ENCODE measurements around the gene ZNF500.
"Not testable (repeated sequence)": the region's sequence is repeated elsewhere in the genome, so short reads cannot be mapped to it uniquely, and the experiment has no call there.

Gene ZNF500

GRCh38 chr16:4795181-4795827 is 28.3 kb upstream of the ZNF500 start, which contains the start of gene SMIM22:
SMIM22 (plus strand) TSS chr16:4795369; CDS start chr16:4795735, 366 bp downstream.
- Histone ChIP-seq H3K36me3 (ENCODE audit: insufficient read depth, low read length) (peaks cover 14% of the 10 kb centered on the region), H3K4me1 (ENCODE audit: insufficient read depth, low read length) (peaks cover 2% of the 10 kb centered on the region), H3K9me3 (ENCODE audit: low read length) (no peaks in the 10 kb centered on the region), H3K9ac (ENCODE audit: low read length) (no peak within 1 kb of the TSS), H3K4me3 (ENCODE audit: low read depth in 1 of 2, low read length in 2 of 2) (no peak within 1 kb of the TSS), H3K27me3 (ENCODE audit: control insufficient read depth in 1 of 2, insufficient read depth in 2 of 2, low read length in 2 of 2) (no peaks in the 10 kb centered on the region), H3K27ac (ENCODE audit: low read depth, low read length) (no peak within 1 kb of the TSS)

- H3K36me3 ChIP-seq (ENCODE audit: insufficient read depth, low read length) = no peaks in the 10 kb centered on the region
- no peak overlapping the region for H3K27ac ChIP-seq (ENCODE audit: low read depth, low read length)
- H3K9ac ChIP-seq (ENCODE audit: low read length) = no peak overlapping the region
- no peaks in the 10 kb centered on the region for H3K27me3 ChIP-seq (ENCODE audit: control insufficient read depth in 1 of 2, insufficient read depth in 2 of 2, low read length in 2 of 2)
- no peaks in the 10 kb centered on the region for H3K9me3 ChIP-seq (ENCODE audit: low read length)
- H3K4me3 ChIP-seq (ENCODE audit: low read depth in 1 of 2, low read length in 2 of 2) = no peak overlapping the region
- no peaks in the 10 kb centered on the region for H3K4me1 ChIP-seq (ENCODE audit: insufficient read depth, low read length)
Measured at GRCh38 chr16:4792951-4793513, 26.1 kb upstream of the ZNF500 start.

GRCh38 chr16:4790871-4791270 is 23.9 kb upstream of the ZNF500 start:
- Histone ChIP-seq H3K4me3 (ENCODE audit: low read depth in 1 of 2, low read length in 2 of 2) (no peak overlapping the region), H3K4me1 (ENCODE audit: insufficient read depth, low read length) (no peaks in the 10 kb centered on the region), H3K36me3 (ENCODE audit: insufficient read depth, low read length) (no peaks in the 10 kb centered on the region), H3K27ac (ENCODE audit: low read depth, low read length) (no peak overlapping the region), H3K27me3 (ENCODE audit: control insufficient read depth in 1 of 2, insufficient read depth in 2 of 2, low read length in 2 of 2) (no peaks in the 10 kb centered on the region), H3K9me3 (ENCODE audit: low read length) (no peaks in the 10 kb centered on the region), H3K9ac (ENCODE audit: low read length) (no peak overlapping the region)

- H3K4me1 ChIP-seq (ENCODE audit: insufficient read depth, low read length) = no peaks in the 10 kb centered on the region
- H3K9me3 ChIP-seq (ENCODE audit: low read length) = no peaks in the 10 kb centered on the region
- no peak overlapping the region for H3K4me3 ChIP-seq (ENCODE audit: low read depth in 1 of 2, low read length in 2 of 2)
- no peaks in the 10 kb centered on the region for H3K36me3 ChIP-seq (ENCODE audit: insufficient read depth, low read length)
- H3K9ac ChIP-seq (ENCODE audit: low read length) = no peak overlapping the region
- no peaks in the 10 kb centered on the region for H3K27me3 ChIP-seq (ENCODE audit: control insufficient read depth in 1 of 2, insufficient read depth in 2 of 2, low read length in 2 of 2)
- no peak overlapping the region for H3K27ac ChIP-seq (ENCODE audit: low read depth, low read length)
Measured at GRCh38 chr16:4790261-4790660, 23.3 kb upstream of the ZNF500 start.

- H3K9me3 ChIP-seq (ENCODE audit: low read length) = no peaks in the 10 kb centered on the region
- H3K27ac ChIP-seq (ENCODE audit: low read depth, low read length) = no peak overlapping the region
- H3K4me3 ChIP-seq (ENCODE audit: low read depth in 1 of 2, low read length in 2 of 2) = no peak overlapping the region
- H3K9ac ChIP-seq (ENCODE audit: low read length) = no peak overlapping the region
- no peaks in the 10 kb centered on the region for H3K27me3 ChIP-seq (ENCODE audit: control insufficient read depth in 1 of 2, insufficient read depth in 2 of 2, low read length in 2 of 2)
- no peaks in the 10 kb centered on the region for H3K36me3 ChIP-seq (ENCODE audit: insufficient read depth, low read length)
- no peaks in the 10 kb centered on the region for H3K4me1 ChIP-seq (ENCODE audit: insufficient read depth, low read length)
Measured at GRCh38 chr16:4788910-4789309, 21.9 kb upstream of the ZNF500 start.

- H3K9me3 ChIP-seq (ENCODE audit: low read length) = no peaks in the 10 kb centered on the region
- H3K9ac ChIP-seq (ENCODE audit: low read length) = no peak overlapping the region
- no peaks in the 10 kb centered on the region for H3K4me1 ChIP-seq (ENCODE audit: insufficient read depth, low read length)
- no peak overlapping the region for H3K27ac ChIP-seq (ENCODE audit: low read depth, low read length)
- H3K36me3 ChIP-seq (ENCODE audit: insufficient read depth, low read length) = no peaks in the 10 kb centered on the region
- no peak overlapping the region for H3K4me3 ChIP-seq (ENCODE audit: low read depth in 1 of 2, low read length in 2 of 2)
- no peaks in the 10 kb centered on the region for H3K27me3 ChIP-seq (ENCODE audit: control insufficient read depth in 1 of 2, insufficient read depth in 2 of 2, low read length in 2 of 2)
Measured at GRCh38 chr16:4788489-4788889, 21.5 kb upstream of the ZNF500 start.

- H3K9me3 ChIP-seq (ENCODE audit: low read length) = no peaks in the 10 kb centered on the region
- no peak within 1 kb of the TSS for H3K27ac ChIP-seq (ENCODE audit: low read depth, low read length)
Measured at GRCh38 chr16:4787627-4788482, 20.9 kb upstream of the ZNF500 start, which contains the start of gene SEPTIN12. SEPTIN12 (minus strand) TSS chr16:4788345; CDS start chr16:4787645, 700 bp downstream.

GRCh38 chr16:4787068-4787467 is 20.1 kb upstream of the ZNF500 start:
- Histone ChIP-seq H3K27ac (ENCODE audit: low read depth, low read length) (no peak overlapping the region), H3K36me3 (ENCODE audit: insufficient read depth, low read length) (no peaks in the 10 kb centered on the region), H3K4me1 (ENCODE audit: insufficient read depth, low read length) (no peaks in the 10 kb centered on the region), H3K27me3 (ENCODE audit: control insufficient read depth in 1 of 2, insufficient read depth in 2 of 2, low read length in 2 of 2) (no peaks in the 10 kb centered on the region), H3K9me3 (ENCODE audit: low read length) (no peaks in the 10 kb centered on the region), H3K9ac (ENCODE audit: low read length) (no peak overlapping the region), H3K4me3 (ENCODE audit: low read depth in 1 of 2, low read length in 2 of 2) (no peak overlapping the region)

More at GRCh38 chr16:4787627-4788482, 20.9 kb upstream of the ZNF500 start, which contains the start of gene SEPTIN12:
- Histone ChIP-seq H3K9ac (ENCODE audit: low read length) (no peak within 1 kb of the TSS), H3K36me3 (ENCODE audit: insufficient read depth, low read length) (no peaks in the 10 kb centered on the region), H3K4me3 (ENCODE audit: low read depth in 1 of 2, low read length in 2 of 2) (no peak within 1 kb of the TSS), H3K27me3 (ENCODE audit: control insufficient read depth in 1 of 2, insufficient read depth in 2 of 2, low read length in 2 of 2) (no peaks in the 10 kb centered on the region), H3K4me1 (ENCODE audit: insufficient read depth, low read length) (no peaks in the 10 kb centered on the region)

GRCh38 chr16:4785758-4786433 is 18.9 kb upstream of the ZNF500 start:
- Histone ChIP-seq H3K9me3 (ENCODE audit: low read length) (no peaks in the 10 kb centered on the region), H3K27me3 (ENCODE audit: control insufficient read depth in 1 of 2, insufficient read depth in 2 of 2, low read length in 2 of 2) (no peaks in the 10 kb centered on the region), H3K36me3 (ENCODE audit: insufficient read depth, low read length) (no peaks in the 10 kb centered on the region), H3K4me3 (ENCODE audit: low read depth in 1 of 2, low read length in 2 of 2) (no peak overlapping the region), H3K27ac (ENCODE audit: low read depth, low read length) (no peak overlapping the region), H3K9ac (ENCODE audit: low read length) (no peak overlapping the region), H3K4me1 (ENCODE audit: insufficient read depth, low read length) (no peaks in the 10 kb centered on the region)

GRCh38 chr16:4784444-4784987 is 17.6 kb upstream of the ZNF500 start:
- not testable (repeated sequence) for H3K9me3 ChIP-seq (ENCODE audit: low read length); H3K4me3 ChIP-seq (ENCODE audit: low read depth in 1 of 2, low read length in 2 of 2); H3K27ac ChIP-seq (ENCODE audit: low read depth, low read length); H3K27me3 ChIP-seq (ENCODE audit: control insufficient read depth in 1 of 2, insufficient read depth in 2 of 2, low read length in 2 of 2); H3K9ac ChIP-seq (ENCODE audit: low read length); H3K4me1 ChIP-seq (ENCODE audit: insufficient read depth, low read length); H3K36me3 ChIP-seq (ENCODE audit: insufficient read depth, low read length)

- Histone ChIP-seq H3K27ac (ENCODE audit: low read depth, low read length) (no peak overlapping the region), H3K9ac (ENCODE audit: low read length) (no peak overlapping the region), H3K36me3 (ENCODE audit: insufficient read depth, low read length) (no peaks in the 10 kb centered on the region), H3K9me3 (ENCODE audit: low read length) (no peaks in the 10 kb centered on the region), H3K4me3 (ENCODE audit: low read depth in 1 of 2, low read length in 2 of 2) (no peak overlapping the region), H3K27me3 (ENCODE audit: control insufficient read depth in 1 of 2, insufficient read depth in 2 of 2, low read length in 2 of 2) (no peaks in the 10 kb centered on the region), H3K4me1 (ENCODE audit: insufficient read depth, low read length) (no peaks in the 10 kb centered on the region)
Measured at GRCh38 chr16:4783951-4784336, 17.0 kb upstream of the ZNF500 start.
